Common myeloid progenitor, CD34-positive (primary cell): ENCODE measurements around the gene MGAT4C.

Experiments used
- CTCF ChIA-PET: fragments of 350-600 bp; sonication (Branson Sonifier 250); formaldehyde crosslinking; loops from one replicate; lab custom pipeline; 2021; ENCODE audit warnings: antibody characterized with exemption; lab: Charles Lee
- POLR2A ChIA-PET: fragments of 350-600 bp; sonication (Branson Sonifier 250); formaldehyde crosslinking; loops from one replicate; lab custom pipeline; 2021; ENCODE audit warnings: antibody characterized with exemption; lab: Charles Lee
- DNase-seq, 3 donors: peaks; one replicate each; pipeline versions ENCODE4 v3.0.0 to v3.0.0-alpha.2; 2013
- H3K27ac ChIP-seq, 2 experiments: 1 replicate in 1 of 2; 2 replicates in 1 of 2; pipeline ENCODE4 v1.7.0; 2013; ENCODE audit warnings: inconsistent platforms in 2 of 2, low read length in 2 of 2, mild to moderate bottlenecking in 2 of 2, low read depth in 1 of 2, moderate library complexity in 1 of 2; ENCODE audit not compliant: severe bottlenecking in 2 of 2, insufficient read depth in 1 of 2, poor library complexity in 1 of 2
- H3K27me3 ChIP-seq, 5 experiments: replicated peaks in 2 of 5; 1 replicate in 3 of 5; 2 replicates in 2 of 5; pipeline versions ENCODE4 v1.6.1 to v1.7.0; 2013; ENCODE audit warnings: low read length in 4 of 5, mild to moderate bottlenecking in 2 of 5, moderate library complexity in 2 of 5, inconsistent platforms in 1 of 5; ENCODE audit not compliant: insufficient read depth in 5 of 5, control insufficient read depth in 4 of 5
- H3K36me3 ChIP-seq, 4 experiments: 1 replicate in 2 of 4; 2 replicates in 2 of 4; pipeline versions ENCODE4 v1.6.1 to v1.7.0; 2013; ENCODE audit warnings: low read length in 3 of 4, control low read depth in 1 of 4, mild to moderate bottlenecking in 1 of 4; ENCODE audit not compliant: control insufficient read depth in 4 of 4, insufficient read depth in 4 of 4
- H3K4me1 ChIP-seq, 4 experiments: 1 replicate in 3 of 4; 2 replicates in 1 of 4; pipeline versions ENCODE4 v1.6.1 to v1.7.1; 2013; ENCODE audit warnings: low read length in 3 of 4, mild to moderate bottlenecking in 3 of 4, control low read depth in 1 of 4, inconsistent platforms in 1 of 4, moderate library complexity in 1 of 4; ENCODE audit not compliant: control insufficient read depth in 4 of 4, insufficient read depth in 4 of 4; ENCODE audit errors: control extremely low read depth in 1 of 4
- H3K4me3 ChIP-seq, 7 experiments: 1 replicate in 4 of 7; 2 replicates in 3 of 7; pipeline versions ENCODE4 v1.5.1 to v1.7.0; 2013; ENCODE audit warnings: mild to moderate bottlenecking in 7 of 7, low read length in 6 of 7, moderate library complexity in 6 of 7, inconsistent platforms in 2 of 7, low read depth in 2 of 7, control low read depth in 1 of 7; ENCODE audit not compliant: insufficient read depth in 4 of 7, control insufficient read depth in 1 of 7; ENCODE audit errors: extremely low read depth in 1 of 7
- H3K9me3 ChIP-seq, 5 experiments: 1 replicate in 4 of 5; 2 replicates in 1 of 5; pipeline versions ENCODE4 v1.6.1 to v1.7.1; 2013; ENCODE audit warnings: low read length in 4 of 5, mild to moderate bottlenecking in 2 of 5, inconsistent platforms in 1 of 5, low read depth in 1 of 5, moderate library complexity in 1 of 5; ENCODE audit not compliant: control insufficient read depth in 4 of 5, insufficient read depth in 2 of 5; ENCODE audit errors: control extremely low read depth in 1 of 5
- WGBS: methylation state at CpG from one replicate; pipeline ENCODE4 v1.1.5; 2013; ENCODE audit not compliant: insufficient coverage; 5-methylcytosine and 5-hydroxymethylcytosine counted together

MGAT4C gene

DNA sequence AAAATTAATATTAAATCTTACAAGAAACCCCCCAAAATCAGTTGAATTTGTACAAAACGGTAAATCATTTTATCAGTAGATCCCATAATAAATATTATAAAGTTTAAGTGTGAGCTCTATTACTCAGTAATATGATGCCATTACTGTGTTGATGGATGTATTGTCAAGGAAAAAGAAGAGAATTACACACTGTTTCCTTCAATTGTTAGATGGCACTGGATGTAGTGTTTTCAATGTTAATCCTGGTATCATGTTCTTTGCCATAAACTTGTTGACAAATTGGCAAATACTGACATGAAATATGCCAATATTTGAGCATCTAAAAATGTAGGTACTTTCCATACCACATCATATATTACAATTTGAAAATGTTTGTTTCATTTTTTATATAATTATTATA lies 280.5 kb downstream of the MGAT4C start:
- no CpG with 5 or more reads among the region's 1 CpG for WGBS

GRCh38 chr12:85971800-85972199 lies 284.4 kb downstream of the MGAT4C start:
- H3K4me3 ChIP-seq, result no peak overlapping the region
- no peaks in the 10 kb centered on the region for H3K4me1 ChIP-seq
- no peaks in the 10 kb centered on the region for H3K9me3 ChIP-seq
- H3K27ac ChIP-seq, result no peak overlapping the region
- ChIA-PET POLR2A (no interaction called here), CTCF (interaction anchor here (1.4 kb wide), 1 partner anchor 8 kb away, joined by 3 read pairs; no protein-coding TSS in a partner anchor)
- H3K36me3 ChIP-seq, result no peaks in the 10 kb centered on the region
- no peaks in the 10 kb centered on the region for H3K27me3 ChIP-seq
- no peak for DNase-seq

More for the DNA sequence above, 280.5 kb downstream of the MGAT4C start:
- Histone ChIP-seq H3K9me3 (no peaks in the 10 kb centered on the region), H3K4me1 (no peaks in the 10 kb centered on the region), H3K27ac (no peak overlapping the region), H3K36me3 (no peaks in the 10 kb centered on the region), H3K27me3 (no peaks in the 10 kb centered on the region), H3K4me3 (no peak overlapping the region)
- POLR2A ChIA-PET, result no interaction called here
- CTCF ChIA-PET, result no interaction called here
- no peak for DNase-seq

- POLR2A ChIA-PET, result no interaction called here
Measured at GRCh38 chr12:85968606-85969005, 287.6 kb downstream of the MGAT4C start.

DNA sequence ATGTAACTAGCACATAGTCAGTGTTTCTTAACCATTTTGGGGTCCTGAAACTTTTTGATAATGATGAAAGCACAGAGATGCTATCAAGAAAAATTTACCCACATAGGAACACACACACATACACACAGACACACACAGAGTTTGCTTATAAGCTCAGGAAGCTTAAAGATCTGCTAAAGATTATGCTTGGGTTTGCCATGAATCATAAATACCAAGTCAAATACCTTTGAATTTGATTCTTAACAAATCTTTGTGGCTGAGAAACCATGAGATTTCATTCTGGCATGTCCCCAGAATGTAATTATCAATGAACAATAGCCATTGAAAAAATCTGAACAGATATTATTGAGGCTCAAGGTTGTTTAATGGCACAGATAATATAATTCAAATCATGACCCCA lies 292.9 kb downstream of the MGAT4C start:
- ChIA-PET CTCF (no interaction called here), POLR2A (no interaction called here)
- H3K9me3 ChIP-seq, result no peaks in the 10 kb centered on the region

More at GRCh38 chr12:85968606-85969005, 287.6 kb downstream of the MGAT4C start:
- no peaks in the 10 kb centered on the region for H3K4me1 ChIP-seq
- no peaks in the 10 kb centered on the region for H3K27me3 ChIP-seq
- no peaks in the 10 kb centered on the region for H3K9me3 ChIP-seq
- DNase-seq, result no peak
- H3K27ac ChIP-seq, result no peak overlapping the region
- no peaks in the 10 kb centered on the region for H3K36me3 ChIP-seq
- WGBS, result 60% methylated on average over 1 of the region's 1 CpG
- H3K4me3 ChIP-seq, result no peak overlapping the region
- CTCF ChIA-PET, result no interaction called here

DNA sequence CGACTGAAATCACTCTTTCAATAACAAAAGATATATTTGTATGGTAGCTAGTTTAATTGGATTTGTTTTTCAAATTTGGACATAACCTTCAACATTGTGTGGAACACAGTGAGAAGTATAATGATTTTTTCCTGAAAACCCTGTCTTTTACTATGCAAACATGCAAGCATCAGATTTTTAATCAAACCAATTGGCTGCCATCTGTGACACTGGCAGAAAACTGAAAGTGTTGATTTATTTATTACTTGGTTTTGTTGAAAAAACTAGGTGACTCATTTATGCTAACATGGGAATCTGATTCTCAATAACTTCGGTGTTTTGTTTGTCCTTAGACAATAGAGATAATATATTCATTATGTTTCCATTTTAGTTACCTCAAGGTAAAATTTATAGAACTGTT lies 300.1 kb downstream of the MGAT4C start:
- no peaks in the 10 kb centered on the region for H3K9me3 ChIP-seq
- H3K36me3 ChIP-seq, result no peaks in the 10 kb centered on the region
- H3K4me1 ChIP-seq, result no peaks in the 10 kb centered on the region
- H3K27me3 ChIP-seq, result no peaks in the 10 kb centered on the region
- POLR2A ChIA-PET, result no interaction called here
- H3K27ac ChIP-seq, result no peak overlapping the region
- WGBS, result no CpG with 5 or more reads among the region's 2 CpGs
- DNase-seq, result no peak
- CTCF ChIA-PET, result no interaction called here
- H3K4me3 ChIP-seq, result no peak overlapping the region

More for the DNA sequence above, 292.9 kb downstream of the MGAT4C start:
- no peaks in the 10 kb centered on the region for H3K4me1 ChIP-seq
- H3K27ac ChIP-seq, result no peak overlapping the region
- peaks cover 0 to 2% (median 0%) of the 10 kb centered on the region in 5 experiments for H3K27me3 ChIP-seq
- no peak for DNase-seq
- H3K36me3 ChIP-seq, result no peaks in the 10 kb centered on the region
- no peak overlapping the region for H3K4me3 ChIP-seq

- ChIA-PET CTCF (interaction anchor here (1.2 kb wide), 1 partner anchor 441 kb away, joined by 3 read pairs; no protein-coding TSS in a partner anchor), POLR2A (no interaction called here)
- H3K36me3 ChIP-seq, result no peaks in the 10 kb centered on the region
- WGBS, result no CpG with 5 or more reads among the region's 1 CpG
- H3K9me3 ChIP-seq, result no peaks in the 10 kb centered on the region
- no peaks in the 10 kb centered on the region for H3K27me3 ChIP-seq
- H3K4me1 ChIP-seq, result no peaks in the 10 kb centered on the region
- no peak overlapping the region for H3K27ac ChIP-seq
- no peak overlapping the region for H3K4me3 ChIP-seq
- DNase-seq, result no peak
Measured at GRCh38 chr12:85955127-85955526, 301.1 kb downstream of the MGAT4C start.

- POLR2A ChIA-PET, result no interaction called here
- no CpG with 5 or more reads among the region's 1 CpG for WGBS
- Histone ChIP-seq H3K27me3 (no peaks in the 10 kb centered on the region), H3K4me1 (no peaks in the 10 kb centered on the region), H3K4me3 (no peak overlapping the region), H3K9me3 (no peaks in the 10 kb centered on the region), H3K27ac (no peak overlapping the region), H3K36me3 (no peaks in the 10 kb centered on the region)
- CTCF ChIA-PET, result interaction anchor here (1.0 to 1.7 kb wide), 7 partner anchors 9 to 526 kb away, joined by 3 to 6 read pairs (median 4); no protein-coding TSS in a partner anchor
- DNase-seq, result peak; percentile 20 to 49 (median 41)
Measured at GRCh38 chr12:85951823-85952222, 304.4 kb downstream of the MGAT4C start.
